ENCODE data around the gene ADAMTS17.
A peak's percentile ranks its signal among the peaks of the same experiment; 100 is the strongest.

The ADAMTS17 gene

DNA sequence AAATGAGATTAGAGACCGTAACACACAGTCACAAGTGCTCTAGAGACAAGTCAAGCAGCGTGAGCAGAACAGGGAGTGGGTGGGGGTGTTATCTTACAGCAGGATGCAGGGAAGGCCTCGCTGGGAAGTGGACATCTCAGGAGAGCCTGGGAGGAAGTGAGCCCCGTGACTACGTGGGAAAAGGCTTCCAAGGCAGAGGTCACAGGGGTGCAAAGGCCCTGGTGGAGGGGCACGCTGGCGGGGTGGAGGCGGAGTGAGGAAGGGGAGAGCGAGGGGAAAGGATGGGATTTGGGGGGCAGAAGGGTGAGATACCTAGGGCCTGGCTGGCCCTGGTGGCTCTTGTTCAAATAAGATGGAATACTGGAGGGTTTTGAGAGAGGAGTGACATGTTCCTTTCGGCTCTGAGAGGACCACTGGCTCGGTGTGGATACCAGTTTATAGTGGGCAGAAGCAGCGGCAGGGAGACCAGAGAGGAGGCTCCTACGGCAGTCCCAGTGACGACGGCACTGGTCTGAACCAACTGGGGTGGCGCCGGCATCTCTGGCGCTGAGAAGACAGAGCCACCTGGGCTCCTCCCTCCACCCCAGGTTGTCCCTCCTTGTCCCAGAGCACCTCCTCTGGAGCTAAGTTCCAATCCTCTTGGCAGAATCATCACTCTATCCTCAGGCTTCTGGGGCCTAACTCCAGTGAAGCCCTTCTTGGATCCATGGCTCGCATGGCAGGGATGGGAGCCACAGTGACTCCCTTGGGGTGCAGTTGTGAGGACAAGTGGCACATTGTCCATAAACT, 342.3 kb downstream of the ADAMTS17 start:
- no peak overlapping the region for H3K27ac Mint-ChIP-seq
- H3K9me3 Mint-ChIP-seq = no peaks in the 10 kb centered on the region
- no peaks in the 10 kb centered on the region for H3K36me3 Mint-ChIP-seq (ENCODE audit: low read depth)
- peaks cover 20% of the 10 kb centered on the region for H3K27me3 Mint-ChIP-seq (ENCODE audit: low read depth)
- peaks cover 10% of the 10 kb centered on the region for H3K4me1 Mint-ChIP-seq
- H3K4me3 Mint-ChIP-seq = no peak overlapping the region
- no peak for TF ChIP-seq CTCF (IDR thresholded peaks at IDR 0.05; ENCODE audit: unreplicated experiment in 3 of 3)

DNA sequence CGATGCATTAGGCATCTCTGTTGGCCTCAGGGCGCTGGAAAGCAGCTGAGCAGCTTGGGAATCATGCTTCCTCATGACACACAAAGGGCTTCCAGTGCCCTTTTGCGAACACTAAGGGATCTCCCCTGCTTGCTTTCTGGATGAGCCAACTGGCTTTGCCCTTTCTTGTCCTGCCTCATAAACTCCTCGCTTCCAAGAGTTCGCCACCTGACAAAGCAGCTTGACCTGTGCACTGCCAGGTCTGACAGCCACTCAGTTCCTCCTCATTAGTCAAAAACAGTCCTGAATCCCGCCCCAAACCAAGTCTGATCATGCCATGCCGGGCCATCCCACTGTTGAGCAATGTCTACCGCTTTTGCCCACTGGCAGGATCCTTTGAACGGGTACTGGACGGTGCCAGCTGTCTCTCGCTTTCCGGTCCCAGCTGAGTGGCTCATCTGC, 343.1 kb downstream of the ADAMTS17 start:
- no peak for TF ChIP-seq CTCF (IDR thresholded peaks at IDR 0.05; ENCODE audit: unreplicated experiment in 3 of 3)
- H3K36me3 Mint-ChIP-seq (ENCODE audit: low read depth) = no peaks in the 10 kb centered on the region
- H3K27me3 Mint-ChIP-seq (ENCODE audit: low read depth) = peaks cover 17% of the 10 kb centered on the region
- H3K4me1 Mint-ChIP-seq = peaks cover 10% of the 10 kb centered on the region
- H3K4me3 Mint-ChIP-seq = no peak overlapping the region
- no peak overlapping the region for H3K27ac Mint-ChIP-seq
- H3K9me3 Mint-ChIP-seq = no peaks in the 10 kb centered on the region

DNA sequence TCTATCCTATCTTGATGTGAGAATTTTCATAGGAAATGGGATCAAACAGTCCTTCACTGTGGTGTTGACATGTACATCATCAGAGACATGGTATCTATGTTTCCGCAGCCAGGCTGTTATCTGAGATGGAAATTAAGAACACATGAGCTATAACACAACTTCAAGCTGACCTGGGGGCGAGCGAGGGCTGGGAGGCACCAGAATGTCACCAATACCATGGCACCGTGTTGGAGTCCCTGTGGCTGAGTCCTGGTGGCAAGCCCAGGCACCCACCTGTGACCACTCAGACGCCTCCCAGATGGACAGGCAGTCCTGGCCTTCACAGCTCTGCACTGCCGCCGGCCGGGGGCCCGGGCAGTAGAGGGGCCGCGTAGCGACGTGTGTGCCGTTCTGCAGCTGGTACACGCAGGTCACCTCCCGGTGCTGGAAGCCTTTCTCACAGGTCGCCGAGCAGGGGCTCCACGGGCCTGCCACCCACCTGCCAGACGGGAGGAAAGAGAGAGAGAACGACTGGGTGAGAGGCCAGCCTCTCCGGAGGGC, 344.6 kb downstream of the ADAMTS17 start:
- Mint-ChIP-seq H3K36me3 (ENCODE audit: low read depth) (no peaks in the 10 kb centered on the region), H3K27me3 (ENCODE audit: low read depth) (peaks cover 10% of the 10 kb centered on the region), H3K27ac (no peak overlapping the region), H3K4me3 (no peak overlapping the region), H3K9me3 (no peaks in the 10 kb centered on the region), H3K4me1 (peaks cover 10% of the 10 kb centered on the region)
- TF ChIP-seq CTCF (IDR thresholded peaks at IDR 0.05; ENCODE audit: unreplicated experiment in 3 of 3) = no peak

DNA sequence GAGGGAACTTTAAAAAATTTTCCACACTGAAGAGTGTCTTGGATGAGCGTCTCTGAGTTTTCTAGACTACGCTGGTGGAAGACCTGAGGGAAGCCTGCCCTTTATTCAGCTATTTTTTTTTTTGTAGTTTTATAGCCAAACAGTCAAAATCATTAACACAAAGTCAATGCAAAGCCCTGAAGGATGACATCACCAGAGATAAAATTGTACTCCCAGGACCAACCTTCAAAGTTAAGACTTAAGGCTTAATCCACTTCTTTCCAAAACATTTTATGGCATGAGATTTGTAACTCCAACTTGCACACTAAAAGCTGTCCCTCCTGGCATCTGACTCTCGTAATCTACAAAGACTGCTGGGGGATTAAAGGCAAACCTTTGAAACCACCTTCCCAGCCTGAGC, 345.1 kb downstream of the ADAMTS17 start:
- Mint-ChIP-seq H3K27me3 (ENCODE audit: low read depth) (peaks cover 10% of the 10 kb centered on the region), H3K27ac (no peak overlapping the region), H3K4me1 (peaks cover 10% of the 10 kb centered on the region), H3K9me3 (no peaks in the 10 kb centered on the region), H3K36me3 (ENCODE audit: low read depth) (no peaks in the 10 kb centered on the region), H3K4me3 (no peak overlapping the region)
- TF ChIP-seq CTCF (IDR thresholded peaks at IDR 0.05; ENCODE audit: unreplicated experiment in 3 of 3) = no peak

- peaks cover 10% of the 10 kb centered on the region for H3K4me1 Mint-ChIP-seq
- no peak for TF ChIP-seq CTCF (IDR thresholded peaks at IDR 0.05; ENCODE audit: unreplicated experiment in 3 of 3)
- H3K4me3 Mint-ChIP-seq = no peak overlapping the region
- peaks cover 10% of the 10 kb centered on the region for H3K27me3 Mint-ChIP-seq (ENCODE audit: low read depth)
- peak overlapping the region in 1 of 3 experiments; percentile 30 for H3K27ac Mint-ChIP-seq
- H3K9me3 Mint-ChIP-seq = no peaks in the 10 kb centered on the region
- no peaks in the 10 kb centered on the region for H3K36me3 Mint-ChIP-seq (ENCODE audit: low read depth)
Observed at GRCh38 chr15:99995543-99995942, 346.2 kb downstream of the ADAMTS17 start.

GRCh38 chr15:99994849-99995248, 346.9 kb downstream of the ADAMTS17 start:
- TF ChIP-seq CTCF (IDR thresholded peaks at IDR 0.05; ENCODE audit: unreplicated experiment in 3 of 3) = no peak
- H3K27ac Mint-ChIP-seq = no peak overlapping the region
- no peak overlapping the region for H3K4me3 Mint-ChIP-seq
- H3K27me3 Mint-ChIP-seq (ENCODE audit: low read depth) = peaks cover 10% of the 10 kb centered on the region
- no peaks in the 10 kb centered on the region for H3K9me3 Mint-ChIP-seq
- no peaks in the 10 kb centered on the region for H3K36me3 Mint-ChIP-seq (ENCODE audit: low read depth)
- peaks cover 10% of the 10 kb centered on the region for H3K4me1 Mint-ChIP-seq

All from nephron (organoid).